Lower lobe of right lung (tissue), 2 donors: Measurements from ENCODE around the gene STBD1. TPM values are rescaled to one million over a fixed set of nuclear protein-coding genes. Genes with fewer than 3 reads are reported as not detected.

Source experiments
- ATAC-seq, 2 donors: fragments of 200-7000 bp; cut with Tn5 transposase; one replicate each; pipeline ENCODE4 v1.9.1; 2020 to 2022; ENCODE audit warnings: mild to moderate bottlenecking in 2 of 2, moderate library complexity in 2 of 2
- DNase-seq: peaks from one replicate; pipeline ENCODE4 v3.0.0-alpha.2; 2020
- H3K27ac ChIP-seq: fragments of 200-600 bp; one replicate; pipeline ENCODE4 v1.8.0; 2022
- H3K27me3 ChIP-seq: fragments of 200-600 bp; one replicate; pipeline ENCODE4 v1.8.0; 2022; ENCODE audit warnings: low read depth
- H3K36me3 ChIP-seq: fragments of 200-600 bp; one replicate; pipeline ENCODE4 v1.8.0; 2022; ENCODE audit warnings: mild to moderate bottlenecking
- H3K4me1 ChIP-seq: fragments of 200-600 bp; one replicate; pipeline ENCODE4 v1.8.0; 2022
- H3K4me3 ChIP-seq: fragments of 200-600 bp; one replicate; pipeline ENCODE4 v1.8.0; 2022; ENCODE audit warnings: mild to moderate bottlenecking
- H3K9me3 ChIP-seq: fragments of 200-600 bp; one replicate; pipeline ENCODE4 v1.8.0; 2022
- CTCF ChIP-seq: fragments of 200-600 bp; IDR thresholded peaks from one replicate; pipeline ENCODE4 v1.8.0; 2022; ENCODE audit warnings: antibody characterized with exemption, mild to moderate bottlenecking
- intact Hi-C: fragments of 100-400 bp; cut with DNase I; formaldehyde crosslinking; loops from one replicate; pipeline ENCODE4 v1.11.0; 2022
- total RNA-seq: library from RNA; stranded (reverse); fragmentation: NEBNext Ultra II Directional; extraction: Animal tissue kit (Norgen Biotek cat#: 25700); gene quantifications from one replicate; pipeline ENCODE4 v1.2.1, GENCODE V29; 2021
- donor health status: DM: no; HTN: yes; CAD: no; lungs with severe emphysema.

The STBD1 gene
- total RNA-seq, 1 donor from 2014 or later, result 5.5 TPM

- DNase-seq, result peak; percentile 78
- no peaks in the 10 kb centered on the region for H3K9me3 ChIP-seq
- intact Hi-C loops, result no loop called here
- peak overlapping the region; percentile 92 for H3K4me3 ChIP-seq
- H3K27me3 ChIP-seq, result no peaks in the 10 kb centered on the region
- ATAC-seq, result peak; percentile 74 to 81
- peaks cover 7% of the 10 kb centered on the region for H3K36me3 ChIP-seq
- H3K27ac ChIP-seq, result peak overlapping the region; percentile 86
- peaks cover 26% of the 10 kb centered on the region for H3K4me1 ChIP-seq
- peak; percentile 44 for TF ChIP-seq CTCF
Measured at GRCh38 chr4:76306882-76307659, 538 bp downstream of the STBD1 start.

- no peaks in the 10 kb centered on the region for H3K27me3 ChIP-seq
- no peaks in the 10 kb centered on the region for H3K9me3 ChIP-seq
- ATAC-seq, result no peak
- H3K4me1 ChIP-seq, result peaks cover 29% of the 10 kb centered on the region
- H3K36me3 ChIP-seq, result peaks cover 7% of the 10 kb centered on the region
- intact Hi-C loops, result no loop called here
- TF ChIP-seq CTCF, result no peak
- H3K27ac ChIP-seq, result peak overlapping the region; percentile 86
- no peak for DNase-seq
- H3K4me3 ChIP-seq, result peak overlapping the region; percentile 92
Measured at GRCh38 chr4:76307660-76308014, 1.1 kb downstream of the STBD1 start.

- peaks cover 7% of the 10 kb centered on the region for H3K36me3 ChIP-seq
- ATAC-seq, result no peak
- no peak overlapping the region for H3K27ac ChIP-seq
- no peaks in the 10 kb centered on the region for H3K27me3 ChIP-seq
- intact Hi-C loops, result no loop called here
- no peaks in the 10 kb centered on the region for H3K9me3 ChIP-seq
- peak overlapping the region; percentile 92 for H3K4me3 ChIP-seq
- peaks cover 25% of the 10 kb centered on the region for H3K4me1 ChIP-seq
- DNase-seq, result no peak
- no peak for TF ChIP-seq CTCF
Measured at GRCh38 chr4:76308548-76308947, 2.0 kb downstream of the STBD1 start.

GRCh38 chr4:76309939-76310550 lies 3.5 kb downstream of the STBD1 start:
- peaks cover 7% of the 10 kb centered on the region for H3K36me3 ChIP-seq
- no peak overlapping the region for H3K4me3 ChIP-seq
- H3K27me3 ChIP-seq, result no peaks in the 10 kb centered on the region
- intact Hi-C loops, result no loop called here
- no peak overlapping the region for H3K27ac ChIP-seq
- DNase-seq (no peak), ATAC-seq (no peak)
- TF ChIP-seq CTCF, result no peak
- no peaks in the 10 kb centered on the region for H3K9me3 ChIP-seq
- peaks cover 19% of the 10 kb centered on the region for H3K4me1 ChIP-seq

GRCh38 chr4:76310683-76311082 lies 4.2 kb downstream of the STBD1 start:
- no peak for DNase-seq
- TF ChIP-seq CTCF, result no peak
- H3K36me3 ChIP-seq, result peaks cover 7% of the 10 kb centered on the region
- intact Hi-C loops, result no loop called here
- H3K4me3 ChIP-seq, result no peak overlapping the region
- peaks cover 2% of the 10 kb centered on the region for H3K9me3 ChIP-seq
- no peak overlapping the region for H3K27ac ChIP-seq
- no peak for ATAC-seq
- H3K27me3 ChIP-seq, result no peaks in the 10 kb centered on the region
- H3K4me1 ChIP-seq, result peaks cover 13% of the 10 kb centered on the region
